Kidney epithelial cell (primary cell): ENCODE data around the gene CDH6. TPM values are rescaled to one million over a fixed set of nuclear protein-coding genes. Genes with fewer than 3 reads are reported as not detected.
A peak's percentile ranks its signal among the peaks of the same experiment; 100 is the strongest.

ENCODE experiments used
- DNase-seq: peaks from one replicate; pipeline ENCODE4 v3.0.0-alpha.2; 2010; ENCODE audit warnings: low read depth
- H3K27me3 ChIP-seq: 2 replicates; pipeline ENCODE4 v1.6.0; 2011; ENCODE audit warnings: low read length; ENCODE audit not compliant: control insufficient read depth, insufficient read depth
- H3K36me3 ChIP-seq: 2 replicates; pipeline ENCODE4 v1.5.1; 2011; ENCODE audit warnings: low read length; ENCODE audit not compliant: control insufficient read depth, insufficient read depth
- H3K4me3 ChIP-seq: 2 replicates; pipeline ENCODE4 v1.5.1; 2011; ENCODE audit warnings: low read depth, mild to moderate bottlenecking, control low read depth, low read length
- CTCF ChIP-seq: IDR thresholded peaks from 2 replicates; pipeline ENCODE4 v1.5.1; 2011; ENCODE audit warnings: mild to moderate bottlenecking, moderate library complexity, low read length, control low read depth, inconsistent platforms; ENCODE audit not compliant: insufficient read depth, poor library complexity, severe bottlenecking
- total RNA-seq: library from RNA; depleted of rRNA; stranded (reverse); fragments of >200 nt; gene quantifications from 2 replicates; pipeline ENCODE4 v1.2.3, GENCODE V29; 2015

CDH6 gene
- total RNA-seq, 1 donor from 2014 or later: 66.2 TPM

DNA sequence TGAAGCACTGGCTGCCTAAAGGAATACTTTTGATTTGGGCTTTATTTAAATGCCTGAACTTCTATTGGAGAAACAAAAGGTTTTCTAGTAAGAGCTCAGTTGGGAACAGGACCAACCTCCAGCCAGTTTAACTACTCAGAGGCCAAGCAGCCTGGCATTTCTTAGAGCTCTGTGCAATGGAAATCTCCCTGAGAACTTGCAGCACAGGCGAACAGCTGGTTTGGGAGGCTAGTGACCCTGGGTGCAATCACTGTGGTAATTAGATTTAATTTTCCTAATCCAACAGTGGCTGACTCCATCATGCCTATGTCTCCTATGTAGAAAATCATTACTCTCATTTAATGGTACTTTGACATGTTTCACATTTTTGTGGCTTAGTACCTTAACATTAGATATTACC is 1.0 kb upstream of the CDH6 start:
- Histone ChIP-seq H3K4me3 (no peak overlapping the region), H3K36me3 (no peaks in the 10 kb centered on the region), H3K27me3 (no peaks in the 10 kb centered on the region)
- DNase-seq: no peak
- no peak for TF ChIP-seq CTCF

DNA sequence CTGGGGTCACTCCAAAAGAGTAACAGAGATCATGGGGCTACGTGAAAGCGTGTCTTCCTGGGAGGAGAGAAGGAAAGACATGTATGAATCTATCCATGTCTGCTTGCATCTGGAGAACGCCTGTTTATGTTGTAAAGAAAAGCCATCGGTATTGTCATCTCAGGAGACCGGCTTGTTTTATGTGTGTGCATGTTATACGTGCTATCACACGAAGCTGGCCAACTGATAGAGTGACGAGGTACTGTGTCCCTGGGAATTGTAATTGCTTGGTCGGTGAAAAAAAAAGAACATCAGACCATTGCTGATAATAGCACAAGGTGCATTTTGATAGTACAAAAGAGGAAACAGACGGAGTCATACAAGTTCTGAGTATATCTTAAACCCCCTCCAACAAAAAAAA is 370 bp upstream of the CDH6 start:
- Histone ChIP-seq H3K27me3 (no peaks in the 10 kb centered on the region), H3K4me3 (peak overlapping the region; percentile 86), H3K36me3 (peaks cover 2% of the 10 kb centered on the region)
- TF ChIP-seq CTCF: no peak
- no peak for DNase-seq

DNA sequence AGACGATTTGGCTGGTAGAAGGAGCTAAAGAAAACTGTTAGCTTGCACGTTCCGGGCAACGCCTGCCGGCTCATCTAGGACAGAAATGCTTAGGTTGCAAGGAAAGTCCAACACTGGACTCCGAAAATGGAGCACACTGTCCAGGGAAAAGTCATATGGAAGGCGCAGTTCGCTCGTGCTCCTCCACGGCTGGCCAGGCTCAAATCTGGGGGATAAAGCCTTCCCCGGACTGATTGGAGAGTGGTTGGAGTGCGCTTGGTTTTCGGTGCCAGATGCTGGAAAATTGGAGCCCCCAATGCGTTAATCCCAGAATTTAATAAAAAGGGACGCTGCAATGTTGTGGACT is 955 bp downstream of the CDH6 start:
- H3K4me3 ChIP-seq: peak overlapping the region; percentile 86
- DNase-seq: no peak
- no peak for TF ChIP-seq CTCF
- H3K27me3 ChIP-seq: no peaks in the 10 kb centered on the region
- H3K36me3 ChIP-seq: peaks cover 2% of the 10 kb centered on the region

DNA sequence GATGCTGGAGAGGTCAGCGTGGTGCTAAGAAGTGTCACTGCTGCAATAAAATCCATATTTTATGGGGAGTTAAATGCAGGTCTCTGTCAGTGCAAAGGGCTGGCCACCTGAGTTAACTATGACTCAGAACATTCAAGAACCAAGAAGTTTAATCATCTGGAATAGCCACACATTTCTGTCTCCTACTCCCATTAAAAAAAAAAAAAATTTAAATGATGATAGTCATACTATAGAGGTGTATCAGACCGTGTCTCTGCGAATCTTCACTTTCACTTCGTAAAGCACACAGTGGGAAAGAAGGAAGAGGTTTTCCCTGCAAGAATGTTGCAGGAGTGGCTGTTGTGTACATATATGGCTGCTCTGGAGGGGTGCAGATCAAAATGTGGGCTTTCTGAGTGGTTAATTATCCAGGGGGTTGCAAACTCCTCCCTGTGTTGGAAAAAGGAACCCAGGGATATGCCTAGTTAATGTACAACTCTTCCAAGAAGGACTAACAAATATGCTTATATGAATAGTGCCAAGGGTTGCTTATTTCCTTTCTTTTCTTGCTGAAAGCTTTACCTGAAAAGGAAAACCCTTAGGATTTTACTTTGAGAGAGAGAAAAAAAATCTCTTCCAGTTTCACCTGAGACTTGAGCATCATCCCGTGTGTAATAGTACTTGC is 1.5 kb downstream of the CDH6 start:
- no peak for DNase-seq
- Histone ChIP-seq H3K36me3 (peaks cover 2% of the 10 kb centered on the region), H3K4me3 (peak overlapping the region; percentile 86), H3K27me3 (no peaks in the 10 kb centered on the region)
- TF ChIP-seq CTCF: no peak

DNA sequence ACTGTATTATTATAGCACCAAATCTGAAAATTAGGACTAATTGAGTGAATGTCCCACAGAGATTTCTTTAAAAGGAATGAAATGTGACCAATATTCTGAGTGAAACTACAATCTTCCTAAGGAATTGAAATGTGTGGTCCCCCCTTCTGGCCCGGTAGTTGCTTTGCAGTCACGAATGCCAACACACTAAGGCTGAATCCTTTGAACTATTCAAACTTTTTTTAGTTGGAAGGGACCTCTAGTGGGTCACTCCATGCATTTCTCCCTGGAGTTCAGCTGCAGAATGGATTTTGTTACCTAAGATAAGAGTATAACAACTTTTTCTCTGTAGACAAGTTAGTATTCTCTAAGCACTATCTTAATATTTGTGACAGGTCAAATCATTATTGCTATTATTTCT is 2.8 kb downstream of the CDH6 start:
- peak; percentile 57 for TF ChIP-seq CTCF
- H3K36me3 ChIP-seq: peaks cover 2% of the 10 kb centered on the region
- H3K27me3 ChIP-seq: no peaks in the 10 kb centered on the region
- peak overlapping the region; percentile 86 for H3K4me3 ChIP-seq
- no peak for DNase-seq

DNA sequence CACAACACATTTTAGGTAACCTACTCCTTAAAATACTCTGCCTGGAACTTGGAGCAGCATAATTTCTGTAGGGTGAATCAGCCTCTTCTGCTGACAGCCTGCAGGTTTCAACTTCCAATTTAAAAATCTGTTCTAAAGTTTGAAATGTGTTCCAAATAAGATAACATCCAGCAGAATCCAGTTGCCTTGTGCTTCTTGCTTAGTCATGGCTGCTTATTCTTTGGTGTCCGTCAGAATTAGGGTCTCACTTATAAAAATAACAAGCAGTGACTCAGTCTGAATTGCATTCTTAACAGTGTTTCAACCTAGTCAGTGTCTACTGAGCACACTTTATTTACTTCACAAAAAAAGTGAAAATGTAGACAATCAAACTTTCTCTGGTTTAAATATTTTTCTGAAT is 3.7 kb downstream of the CDH6 start:
- Histone ChIP-seq H3K4me3 (peak overlapping the region; percentile 86), H3K27me3 (no peaks in the 10 kb centered on the region), H3K36me3 (peaks cover 2% of the 10 kb centered on the region)
- no peak for TF ChIP-seq CTCF
- DNase-seq: no peak
